Ascending aorta (tissue), 2 donors: ENCODE results near the gene CDH1. TPM values are rescaled to one million over a fixed set of nuclear protein-coding genes. Genes with fewer than 3 reads are reported as not detected.
"Not testable (repeated sequence)": the region's sequence is repeated elsewhere in the genome, so short reads cannot be mapped to it uniquely, and the experiment has no call there.

ENCODE experiments used
- DNase-seq, 2 donors: peaks; one replicate each; pipeline ENCODE4 v3.0.0-alpha.2; 2019; ENCODE audit warnings: low spot score in 2 of 2
- H3K27ac ChIP-seq, 2 donors: fragments of 200-600 bp; sonication (generic); one replicate each; pipeline ENCODE4 v1.5.1; 2016 to 2017; ENCODE audit warnings: mild to moderate bottlenecking in 1 of 2
- H3K27me3 ChIP-seq: fragments of 200-600 bp; sonication (generic); one replicate; pipeline ENCODE4 v1.5.1; 2017
- H3K36me3 ChIP-seq, 2 donors: fragments of 200-600 bp; sonication (generic); one replicate each; pipeline ENCODE4 v1.5.1; 2016
- H3K4me1 ChIP-seq, 2 donors: fragments of 200-600 bp; sonication (generic); one replicate each; pipeline ENCODE4 v1.5.1; 2016 to 2017; ENCODE audit warnings: mild to moderate bottlenecking in 1 of 2
- H3K4me3 ChIP-seq, 2 donors: fragments of 200-600 bp; sonication (generic); one replicate each; pipeline ENCODE4 v1.5.1; 2016 to 2017; ENCODE audit warnings: mild to moderate bottlenecking in 1 of 2
- H3K9me3 ChIP-seq, 2 donors: fragments of 200-600 bp; sonication (generic); one replicate each; pipeline ENCODE4 v1.5.1; 2016
- CTCF ChIP-seq, 3 experiments: fragments of 200-600 bp in 2 of 3; fragments of 450-650 bp in 1 of 3; sonication (generic) in 2 of 3; IDR thresholded peaks; one replicate each; pipeline ENCODE4 v1.5.1; 2016 to 2019; ENCODE audit warnings: antibody characterized with exemption in 3 of 3, mild to moderate bottlenecking in 1 of 3, moderate library complexity in 1 of 3
- intact Hi-C: fragments of 100-400 bp; cut with DNase I; formaldehyde crosslinking; loops from one replicate; pipeline ENCODE4 v1.15.1; 2023
- total RNA-seq: library from RNA; depleted of rRNA; stranded (reverse); fragments of >200 nt; gene quantifications from one replicate; pipeline ENCODE4 v1.1.0, GENCODE V29; 2016

Gene CDH1
- total RNA-seq, 1 donor from 2014 or later = not detected

GRCh38 chr16:68711421-68712139 lies 25.5 kb upstream of the CDH1 start:
- intact Hi-C loops = no loop called here
- no peaks in the 10 kb centered on the region for H3K9me3 ChIP-seq

GRCh38 chr16:68713361-68713760 lies 23.7 kb upstream of the CDH1 start:
- no peak for DNase-seq
- peaks cover 0 to 4% of the 10 kb centered on the region in 2 donors for H3K9me3 ChIP-seq
- TF ChIP-seq CTCF (IDR thresholded peaks at IDR 0.05) = no peak
- H3K27ac ChIP-seq = no peak overlapping the region
- no peaks in the 10 kb centered on the region for H3K27me3 ChIP-seq
- H3K4me3 ChIP-seq = no peak overlapping the region
- no peaks in the 10 kb centered on the region for H3K4me1 ChIP-seq
- no peaks in the 10 kb centered on the region for H3K36me3 ChIP-seq
- intact Hi-C loops = no loop called here

More at GRCh38 chr16:68711421-68712139, 25.5 kb upstream of the CDH1 start:
- Histone ChIP-seq H3K36me3 (no peaks in the 10 kb centered on the region), H3K27ac (no peak overlapping the region), H3K27me3 (no peaks in the 10 kb centered on the region), H3K4me1 (no peaks in the 10 kb centered on the region), H3K4me3 (no peak overlapping the region)
- no peak for TF ChIP-seq CTCF (IDR thresholded peaks at IDR 0.05)
- no peak for DNase-seq

- intact Hi-C loops = no loop called here
- DNase-seq = no peak
- peaks cover 0 to 4% of the 10 kb centered on the region in 2 donors for H3K9me3 ChIP-seq
- no peaks in the 10 kb centered on the region for H3K36me3 ChIP-seq
- no peaks in the 10 kb centered on the region for H3K4me1 ChIP-seq
- no peak for TF ChIP-seq CTCF (IDR thresholded peaks at IDR 0.05)
- H3K4me3 ChIP-seq = no peak overlapping the region
- no peak overlapping the region for H3K27ac ChIP-seq
- H3K27me3 ChIP-seq = no peaks in the 10 kb centered on the region
Observed at GRCh38 chr16:68715471-68715870, 21.6 kb upstream of the CDH1 start.

GRCh38 chr16:68716516-68716915 lies 20.6 kb upstream of the CDH1 start:
- H3K4me3 ChIP-seq, H3K27ac ChIP-seq, H3K9me3 ChIP-seq, H3K27me3 ChIP-seq, H3K36me3 ChIP-seq, H3K4me1 ChIP-seq, intact Hi-C loops, DNase-seq: not testable (repeated sequence)

GRCh38 chr16:68717684-68718083 lies 19.4 kb upstream of the CDH1 start:
- Histone ChIP-seq H3K4me1 (no peaks in the 10 kb centered on the region), H3K27ac (no peak overlapping the region), H3K4me3 (no peak overlapping the region), H3K9me3 (peaks cover 0 to 4% of the 10 kb centered on the region in 2 donors), H3K27me3 (no peaks in the 10 kb centered on the region), H3K36me3 (no peaks in the 10 kb centered on the region)
- no peak for TF ChIP-seq CTCF (IDR thresholded peaks at IDR 0.05)
- no peak for DNase-seq
- intact Hi-C loops = no loop called here

- Histone ChIP-seq H3K9me3 (peaks cover 0 to 4% of the 10 kb centered on the region in 2 donors), H3K36me3 (no peaks in the 10 kb centered on the region), H3K27me3 (no peaks in the 10 kb centered on the region), H3K4me1 (no peaks in the 10 kb centered on the region), H3K27ac (no peak overlapping the region), H3K4me3 (no peak overlapping the region)
- no peak for TF ChIP-seq CTCF (IDR thresholded peaks at IDR 0.05)
- intact Hi-C loops = no loop called here
- no peak for DNase-seq
Observed at GRCh38 chr16:68718590-68718989, 18.5 kb upstream of the CDH1 start.
